KBM-7 (cell line): ENCODE data around the gene UBE2Q1.
A peak's percentile ranks its signal among the peaks of the same experiment; 100 is the strongest.
"Not testable (repeated sequence)": the region's sequence is repeated elsewhere in the genome, so short reads cannot be mapped to it uniquely, and the experiment has no call there.

Source experiments
- DNase-seq: peaks from one replicate; pipeline ENCODE4 v3.0.0-alpha.2; 2015
- in situ Hi-C: fragments of 300-500 bp; cut with MboI; formaldehyde crosslinking; loops from 2 replicates; pipeline ENCODE4 v1.14.3; 2020; ENCODE audit warnings: low sequenced_read_pairs, low pct_unique_long_range_greater_than_20kb, mixed read lengths

UBE2Q1 gene

GRCh38 chr1:154553056-154554030 lies 5.1 kb downstream of the UBE2Q1 start:
- in situ Hi-C loops: no loop called here
- no peak for DNase-seq

- in situ Hi-C loops: no loop called here
- DNase-seq: no peak
Observed at GRCh38 chr1:154552036-154552435, 6.4 kb downstream of the UBE2Q1 start.

- in situ Hi-C loops: no loop called here
Observed at GRCh38 chr1:154551474-154551873, 7.0 kb downstream of the UBE2Q1 start.

DNA sequence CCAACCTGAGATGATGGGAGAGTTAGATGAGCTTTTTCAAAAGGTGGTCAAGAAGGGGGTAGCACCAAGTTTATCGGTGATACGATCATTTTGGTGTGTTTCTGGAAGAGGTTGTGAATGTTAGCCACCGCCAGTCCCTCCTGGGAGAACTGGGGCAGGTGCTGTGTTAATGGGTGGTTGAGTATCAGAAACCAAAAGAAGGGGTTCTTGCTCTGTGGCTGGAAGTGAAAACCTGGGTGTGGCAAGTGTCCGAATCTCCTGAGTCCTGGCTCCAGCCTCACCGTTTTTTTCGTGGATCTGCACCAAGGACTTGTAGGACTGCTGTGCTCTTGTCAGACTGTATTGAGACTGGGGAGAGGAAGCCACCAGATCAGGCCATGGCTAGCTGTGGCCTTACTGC lies 7.8 kb downstream of the UBE2Q1 start:
- in situ Hi-C loops: no loop called here
- no peak for DNase-seq

More at GRCh38 chr1:154551474-154551873, 7.0 kb downstream of the UBE2Q1 start:
- no peak for DNase-seq

GRCh38 chr1:154550070-154550469 lies 8.4 kb downstream of the UBE2Q1 start:
- in situ Hi-C loops: no loop called here
- no peak for DNase-seq

DNA sequence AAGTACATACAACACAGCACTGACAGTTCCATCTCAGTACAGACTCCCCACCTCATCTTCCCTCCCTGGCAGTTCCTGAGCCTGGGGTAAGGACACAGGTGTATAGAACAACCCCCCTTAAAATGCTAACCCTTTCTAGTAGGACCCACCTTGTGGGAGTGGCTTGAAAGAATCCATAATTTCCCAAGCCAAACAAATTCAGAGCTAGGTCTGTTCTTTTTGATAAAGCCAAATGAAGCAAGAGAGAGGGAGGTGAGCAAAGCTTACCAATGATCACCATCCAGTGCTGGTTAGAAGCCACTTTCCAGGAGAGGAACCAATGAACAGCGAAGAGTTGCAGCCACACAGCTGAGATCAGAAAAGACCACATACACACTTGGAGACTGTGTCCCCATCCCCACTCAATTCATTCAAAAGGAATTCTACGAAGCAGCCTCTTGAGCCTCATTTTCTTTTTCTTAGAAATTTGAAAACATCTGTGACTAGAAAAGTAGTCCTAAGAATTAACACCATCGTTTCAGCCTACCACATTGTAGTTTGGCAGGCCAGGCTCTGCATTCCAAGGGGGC lies 9.2 kb downstream of the UBE2Q1 start:
- in situ Hi-C loops: no loop called here

GRCh38 chr1:154548028-154548427 lies 10.4 kb downstream of the UBE2Q1 start:
- no peak for DNase-seq
- in situ Hi-C loops: no loop called here

More for the DNA sequence above, 9.2 kb downstream of the UBE2Q1 start:
- no peak for DNase-seq

DNA sequence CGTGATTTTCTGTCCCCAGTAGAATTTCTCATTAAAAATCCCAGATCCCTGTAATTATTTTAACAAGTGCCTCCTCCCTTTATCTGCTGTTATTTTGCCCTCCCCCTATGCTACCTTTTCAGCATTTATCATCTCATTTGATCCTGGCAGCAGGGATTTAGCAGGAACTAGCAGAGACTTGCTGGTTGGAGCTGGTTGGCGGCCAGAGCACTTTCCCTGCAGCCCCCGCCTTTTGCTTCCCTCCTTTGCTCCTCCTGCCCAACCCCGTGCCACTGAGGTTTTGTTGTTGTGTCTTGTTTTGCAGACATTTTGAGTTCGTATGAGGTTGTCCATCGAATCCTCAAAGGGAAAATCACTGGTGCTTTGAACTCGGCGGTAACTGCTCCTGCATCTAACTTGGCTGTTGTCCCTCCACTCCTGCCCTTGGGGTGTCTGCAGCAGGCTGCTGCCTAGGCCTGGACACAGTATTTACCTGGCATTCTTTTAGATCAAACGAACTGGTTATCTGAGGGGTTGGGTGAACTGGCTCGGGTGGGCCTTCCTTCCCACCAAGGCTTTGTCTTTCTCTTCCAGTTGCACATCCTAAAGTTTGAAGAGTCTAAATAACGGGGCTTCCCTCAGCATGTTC lies 11.2 kb downstream of the UBE2Q1 start:
- DNase-seq: no peak
- in situ Hi-C loops: no loop called here

DNA sequence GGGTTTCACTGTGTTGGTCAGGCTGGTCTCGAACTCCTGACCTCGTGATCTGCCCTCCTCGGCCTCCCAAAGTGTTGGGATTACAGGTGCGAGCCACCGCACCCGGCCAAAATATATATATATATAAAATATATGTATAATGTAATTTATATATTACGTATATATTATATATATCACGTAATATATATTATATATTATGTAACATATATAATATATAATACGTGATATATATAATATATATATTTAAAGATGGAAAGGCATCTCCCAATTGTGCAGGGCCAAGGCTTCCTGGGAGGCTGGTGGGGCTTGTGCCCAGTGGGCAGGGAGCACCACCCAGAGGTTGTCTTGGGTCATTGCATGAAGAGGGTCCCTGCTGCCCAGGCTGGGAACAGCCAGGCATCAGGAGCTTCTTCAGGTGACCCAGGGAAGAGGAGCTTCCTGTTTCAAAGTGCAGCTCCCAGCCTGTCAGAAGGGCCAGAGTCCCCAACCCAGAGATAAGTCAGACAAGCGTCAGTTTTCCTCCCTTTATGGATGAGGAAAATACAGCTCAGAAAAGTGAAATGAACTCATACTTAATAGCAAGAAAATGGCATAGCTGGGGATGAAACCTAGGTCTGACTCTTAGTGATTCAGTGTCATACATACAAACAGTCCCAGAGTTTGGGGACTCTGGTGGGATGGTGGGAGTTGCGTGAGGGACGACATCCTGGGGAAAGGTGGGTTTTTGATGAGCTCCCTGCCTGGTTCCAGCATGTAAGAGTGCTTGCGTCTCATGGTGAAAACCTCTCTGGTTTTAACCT lies 12.0 kb downstream of the UBE2Q1 start:
- in situ Hi-C loops: no loop called here
- peak; percentile 73 for DNase-seq

DNA sequence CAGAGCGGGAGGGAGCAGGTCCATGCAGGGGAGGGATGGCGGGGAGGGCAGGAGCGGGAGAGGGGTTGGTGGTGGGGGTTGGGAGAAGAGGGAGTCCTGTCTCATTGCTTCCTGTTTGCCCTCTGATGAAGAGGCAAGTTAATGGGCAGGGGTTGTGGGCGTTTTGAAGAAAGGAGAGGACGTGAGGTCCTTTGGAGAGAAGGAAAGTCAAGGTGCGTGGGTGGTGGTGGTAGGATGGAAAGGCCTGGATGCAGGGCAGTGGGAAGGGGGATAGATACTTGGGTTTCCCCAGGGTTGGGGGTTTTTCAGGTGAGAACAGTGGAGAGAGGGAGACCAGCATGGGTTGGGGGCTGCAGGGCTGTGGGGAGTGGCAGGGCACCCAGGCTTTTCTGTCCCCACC lies 17.2 kb downstream of the UBE2Q1 start:
- DNase-seq: no peak
- in situ Hi-C loops: no loop called here

- no peak for DNase-seq
- in situ Hi-C loops: no loop called here
Observed at GRCh38 chr1:154539486-154540483, 18.7 kb downstream of the UBE2Q1 start.

DNA sequence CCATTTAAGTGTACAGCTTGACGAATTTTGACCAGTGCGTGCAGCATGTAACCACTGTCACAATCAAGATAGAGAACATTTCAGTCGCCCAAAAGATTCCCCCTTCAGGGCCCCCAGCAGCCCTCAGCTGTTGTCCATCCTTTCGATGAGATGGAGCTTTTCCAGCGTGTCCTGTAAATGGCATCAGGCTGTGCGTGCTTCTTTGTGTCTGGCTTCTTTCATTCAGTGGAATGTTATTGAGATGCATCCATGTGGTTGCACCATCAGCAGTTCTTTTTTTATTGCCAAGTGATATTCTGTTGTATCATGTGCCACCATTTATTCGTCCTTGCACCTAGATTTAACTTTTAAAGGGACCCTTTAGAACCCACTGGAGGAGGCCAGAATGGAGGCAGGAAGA lies 21.9 kb downstream of the UBE2Q1 start:
- in situ Hi-C loops: no loop called here
- no peak for DNase-seq

DNA sequence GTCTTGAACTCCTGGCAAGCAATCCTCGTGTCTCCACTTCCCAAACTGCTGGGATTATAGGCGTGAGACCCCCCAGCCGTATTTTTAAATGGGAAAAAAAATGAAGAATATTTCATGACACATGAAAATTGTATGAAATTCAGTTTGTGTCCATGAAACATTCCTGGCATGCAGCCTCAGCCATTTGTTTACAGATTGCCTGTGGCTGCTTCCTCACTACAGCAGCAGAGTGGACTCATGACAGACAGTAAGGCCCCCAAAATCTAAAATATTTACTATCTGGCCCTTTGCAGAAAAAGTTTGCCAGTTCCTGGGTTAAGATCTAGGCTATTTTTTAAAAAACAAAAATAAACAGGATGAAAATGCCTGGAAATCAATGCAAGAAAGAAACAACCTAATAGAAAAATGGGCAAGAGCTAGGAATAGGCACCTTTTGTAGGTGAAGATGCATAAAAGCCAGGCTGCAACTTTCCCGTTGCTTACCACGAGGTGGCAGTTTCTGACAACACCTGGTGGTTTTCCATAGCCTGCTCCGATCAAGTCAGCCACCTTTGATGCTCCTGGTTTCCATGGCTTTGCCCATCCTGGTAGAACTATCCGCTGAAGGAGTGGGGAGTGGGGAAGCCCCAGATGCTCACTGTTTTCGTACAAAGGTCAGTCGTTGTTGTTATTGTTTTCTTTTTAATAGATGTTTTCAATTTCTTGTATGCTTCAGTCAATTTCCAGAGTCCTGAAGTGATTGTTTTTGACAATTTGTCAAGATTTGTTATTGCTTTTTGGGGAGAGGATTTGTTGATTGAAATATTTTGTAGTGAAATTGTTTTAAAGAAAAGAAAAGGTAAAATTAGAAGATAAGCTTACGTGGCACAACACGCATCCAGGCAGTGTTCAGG lies 24.3 kb downstream of the UBE2Q1 start:
- in situ Hi-C loops: no loop called here
- DNase-seq: no peak

DNA sequence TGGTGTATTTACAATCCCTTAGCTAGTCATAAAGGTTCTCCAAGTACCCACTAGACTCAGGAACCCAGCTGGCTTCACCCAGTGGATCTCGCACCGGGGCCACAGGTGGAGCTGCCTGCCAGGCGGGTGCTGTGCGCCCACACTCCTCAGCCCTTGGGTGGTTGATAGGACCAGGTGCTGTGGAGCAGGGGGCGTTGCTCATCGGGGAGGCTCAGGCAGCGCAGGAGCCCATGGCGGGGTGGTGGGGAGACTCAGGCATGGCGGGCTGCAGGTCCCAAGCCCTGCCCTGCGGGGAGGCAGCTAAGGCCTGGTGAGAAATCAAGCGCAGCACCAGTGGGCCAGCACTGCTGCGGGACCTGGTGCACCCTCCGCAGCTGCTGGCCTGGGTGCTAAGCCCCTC lies 26.5 kb downstream of the UBE2Q1 start:
- in situ Hi-C loops, DNase-seq: not testable (repeated sequence)

GRCh38 chr1:154529308-154529707 lies 29.2 kb downstream of the UBE2Q1 start:
- in situ Hi-C loops: no loop called here
- DNase-seq: no peak

DNA sequence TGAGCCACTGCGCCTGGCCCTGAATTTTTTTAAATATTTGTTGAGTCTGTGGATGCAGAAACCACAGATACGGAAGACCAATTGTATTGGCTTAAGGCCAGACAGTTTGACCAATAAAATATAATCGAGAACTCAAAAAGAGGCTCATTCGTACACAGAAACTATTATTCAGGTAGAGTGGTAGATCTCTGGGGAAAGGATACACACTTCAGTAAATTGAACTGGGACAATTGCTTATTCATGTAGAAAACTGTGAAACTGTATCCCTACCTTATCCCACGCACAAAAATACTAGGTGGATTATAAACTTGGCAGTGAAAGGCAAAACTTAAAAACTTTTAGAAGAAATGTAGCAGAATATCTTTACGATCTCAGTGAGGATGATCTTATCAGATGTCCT lies 31.3 kb downstream of the UBE2Q1 start:
- in situ Hi-C loops: no loop called here
- DNase-seq: no peak

- in situ Hi-C loops: no loop called here
- DNase-seq: no peak
Observed at GRCh38 chr1:154524881-154525280, 33.6 kb downstream of the UBE2Q1 start.
